ENCODE measurements around the gene USP54. TPM values are rescaled to one million over a fixed set of nuclear protein-coding genes. Genes with fewer than 3 reads are reported as not detected.
A peak's percentile ranks its signal among the peaks of the same experiment; 100 is the strongest.

The USP54 gene
- total and polyA plus RNA-seq, 2 donors (not counting 3 experiments of a cell fraction or from before 2014, with no cell fraction given), result 9.3 to 14.2 TPM

GRCh38 chr10:73625004-73625883, 34.1 kb upstream of the USP54 start:
- H3K4me2 ChIP-seq (ENCODE audit: insufficient read depth, low read length), result peak overlapping the region; percentile 95
- FAIRE-seq (no peak), DNase-seq (ENCODE audit: low read depth, low spot score) (peak; percentile 47)
- H3K9me3 ChIP-seq (replicated peaks; ENCODE audit: control insufficient read depth, insufficient read depth, low read length), result no peaks in the 10 kb centered on the region
- no peaks in the 10 kb centered on the region for H3K9me1 ChIP-seq (replicated peaks; ENCODE audit: control insufficient read depth, extremely low read depth, insufficient read depth, low read length)
- dilution Hi-C loops (cut with MboI; ENCODE audit: extremely low pct_ligation_motif_present, low sequenced_read_pairs), result loop anchor here (10.0 kb wide), 1 partner anchor 90 kb away; no protein-coding TSS in a partner anchor
- H3K79me2 ChIP-seq (ENCODE audit: control insufficient read depth, insufficient read depth, low read length), result no peaks in the 10 kb centered on the region
- no TSS peak for BruUV-seq (replicated peaks)
- peak overlapping the region; percentile 71 for H3K9ac ChIP-seq (replicated peaks; ENCODE audit: extremely low read depth, insufficient read depth, low read length)
- H3K27ac ChIP-seq (ENCODE audit: insufficient read depth, low read depth, low read length), result peak overlapping the region; percentile 4
- ChIA-PET POLR2A (interaction anchor here (0.6 to 0.9 kb wide), 3 partner anchors 8 to 13 kb away, joined by 3 to 4 read pairs (median 3); no protein-coding TSS in a partner anchor), CTCF (interaction anchor here (0.6 to 2.4 kb wide), 6 partner anchors 15 to 329 kb away, joined by 3 to 9 read pairs (median 4); no protein-coding TSS in a partner anchor)
- no peaks in the 10 kb centered on the region for H3K36me3 ChIP-seq (ENCODE audit: control insufficient read depth in 2 of 2, extremely low read depth in 1 of 2, insufficient read depth in 2 of 2, low read length in 2 of 2)
- peak overlapping the region; percentile 94 for H2AFZ ChIP-seq (ENCODE audit: low read depth, low read length)
- no peaks in the 10 kb centered on the region for H3K27me3 ChIP-seq (ENCODE audit: control insufficient read depth in 2 of 2, insufficient read depth in 2 of 2, low read length in 2 of 2)
- no peak for TF ChIP-seq MYC (IDR thresholded peaks at IDR 0.05; ENCODE audit: low read depth, low read length)
- no peak for TF ChIP-seq POLR2AphosphoS5 (IDR thresholded peaks at IDR 0.05; ENCODE audit: insufficient read depth, low read depth, low read length)
- no peak for TF ChIP-seq JUN (IDR thresholded peaks at IDR 0.05; ENCODE audit: borderline replicate concordance, insufficient read depth, insufficient read length, low read depth)
- H3K4me1 ChIP-seq (ENCODE audit: control insufficient read depth, extremely low read depth, insufficient read depth, low read length), result peaks cover 9% of the 10 kb centered on the region
- intact Hi-C loops (cut with micrococcal nuclease), result loop anchor here (1.0 to 5.0 kb wide), 2 partner anchors 38 to 96 kb away; no protein-coding TSS in a partner anchor
- no peaks in the 10 kb centered on the region for H4K20me1 ChIP-seq (replicated peaks; ENCODE audit: control insufficient read depth, extremely low read depth, insufficient read depth, low read length)
- peak overlapping the region; percentile 66 to 82 (median 77) for H3K4me3 ChIP-seq (replicated peaks in 1 of 3; ENCODE audit: insufficient read depth in 1 of 3, low read depth in 1 of 3, low read length in 3 of 3)

- DNase-seq (ENCODE audit: low read depth, low spot score) (no peak), FAIRE-seq (no peak)
- Histone ChIP-seq H3K9ac (replicated peaks; ENCODE audit: extremely low read depth, insufficient read depth, low read length) (no peak overlapping the region), H3K27ac (ENCODE audit: insufficient read depth, low read depth, low read length) (no peak overlapping the region), H3K36me3 (ENCODE audit: control insufficient read depth in 2 of 2, extremely low read depth in 1 of 2, insufficient read depth in 2 of 2, low read length in 2 of 2) (no peaks in the 10 kb centered on the region), H3K4me3 (replicated peaks in 1 of 3; ENCODE audit: insufficient read depth in 1 of 3, low read depth in 1 of 3, low read length in 3 of 3) (no peak overlapping the region), H3K9me1 (replicated peaks; ENCODE audit: control insufficient read depth, extremely low read depth, insufficient read depth, low read length) (no peaks in the 10 kb centered on the region), H3K4me2 (ENCODE audit: insufficient read depth, low read length) (no peak overlapping the region), H3K4me1 (ENCODE audit: control insufficient read depth, extremely low read depth, insufficient read depth, low read length) (peaks cover 9% of the 10 kb centered on the region), H2AFZ (ENCODE audit: low read depth, low read length) (no peak overlapping the region), H3K9me3 (replicated peaks; ENCODE audit: control insufficient read depth, insufficient read depth, low read length) (no peaks in the 10 kb centered on the region), H3K27me3 (ENCODE audit: control insufficient read depth in 2 of 2, insufficient read depth in 2 of 2, low read length in 2 of 2) (no peaks in the 10 kb centered on the region), H4K20me1 (replicated peaks; ENCODE audit: control insufficient read depth, extremely low read depth, insufficient read depth, low read length) (no peaks in the 10 kb centered on the region), H3K79me2 (ENCODE audit: control insufficient read depth, insufficient read depth, low read length) (no peaks in the 10 kb centered on the region)
- intact Hi-C loops (cut with micrococcal nuclease), result no loop called here
- ChIA-PET CTCF (interaction anchor here (1.0 to 1.2 kb wide), 2 partner anchors 93 to 342 kb away, joined by 3 read pairs; no protein-coding TSS in a partner anchor), POLR2A (no interaction called here)
- BruUV-seq (replicated peaks), result no TSS peak
- TF ChIP-seq CTCF (IDR thresholded peaks at IDR 0.05; ENCODE audit: extremely low read depth in 1 of 2, insufficient read depth in 1 of 2, low read depth in 1 of 2, low read length in 2 of 2), result no peak
- TF ChIP-seq EZH2 (IDR thresholded peaks at IDR 0.05; ENCODE audit: borderline replicate concordance, low read depth, low read length, severe bottlenecking), result no peak
- TF ChIP-seq MAX (IDR thresholded peaks at IDR 0.05; ENCODE audit: insufficient read depth, insufficient read length), result no peak
- TF ChIP-seq GATA2 (IDR thresholded peaks at IDR 0.05; ENCODE audit: insufficient read depth, insufficient read length, low read depth, low read length), result no peak
- TF ChIP-seq FOS (IDR thresholded peaks at IDR 0.05; ENCODE audit: borderline replicate concordance, insufficient read depth, low read length), result no peak
- TF ChIP-seq JUN (IDR thresholded peaks at IDR 0.05; ENCODE audit: borderline replicate concordance, insufficient read depth, insufficient read length, low read depth), result no peak
- TF ChIP-seq MYC (IDR thresholded peaks at IDR 0.05; ENCODE audit: low read depth, low read length), result no peak
- no peak for TF ChIP-seq POLR2AphosphoS5 (IDR thresholded peaks at IDR 0.05; ENCODE audit: insufficient read depth, low read depth, low read length)
- TF ChIP-seq POLR2A (IDR thresholded peaks at IDR 0.05; ENCODE audit: low read depth, low read length), result no peak
- dilution Hi-C loops (cut with MboI; ENCODE audit: extremely low pct_ligation_motif_present, low sequenced_read_pairs), result loop anchor here (10.0 kb wide), 1 partner anchor 88 kb away; no protein-coding TSS in a partner anchor
These were observed 31.9 kb upstream of the USP54 start for GRCh38 chr10:73623056-73623455.

Measured in endothelial cell of umbilical vein (primary cell).